ENCODE data around the gene KCNQ1OT1.

DNA sequence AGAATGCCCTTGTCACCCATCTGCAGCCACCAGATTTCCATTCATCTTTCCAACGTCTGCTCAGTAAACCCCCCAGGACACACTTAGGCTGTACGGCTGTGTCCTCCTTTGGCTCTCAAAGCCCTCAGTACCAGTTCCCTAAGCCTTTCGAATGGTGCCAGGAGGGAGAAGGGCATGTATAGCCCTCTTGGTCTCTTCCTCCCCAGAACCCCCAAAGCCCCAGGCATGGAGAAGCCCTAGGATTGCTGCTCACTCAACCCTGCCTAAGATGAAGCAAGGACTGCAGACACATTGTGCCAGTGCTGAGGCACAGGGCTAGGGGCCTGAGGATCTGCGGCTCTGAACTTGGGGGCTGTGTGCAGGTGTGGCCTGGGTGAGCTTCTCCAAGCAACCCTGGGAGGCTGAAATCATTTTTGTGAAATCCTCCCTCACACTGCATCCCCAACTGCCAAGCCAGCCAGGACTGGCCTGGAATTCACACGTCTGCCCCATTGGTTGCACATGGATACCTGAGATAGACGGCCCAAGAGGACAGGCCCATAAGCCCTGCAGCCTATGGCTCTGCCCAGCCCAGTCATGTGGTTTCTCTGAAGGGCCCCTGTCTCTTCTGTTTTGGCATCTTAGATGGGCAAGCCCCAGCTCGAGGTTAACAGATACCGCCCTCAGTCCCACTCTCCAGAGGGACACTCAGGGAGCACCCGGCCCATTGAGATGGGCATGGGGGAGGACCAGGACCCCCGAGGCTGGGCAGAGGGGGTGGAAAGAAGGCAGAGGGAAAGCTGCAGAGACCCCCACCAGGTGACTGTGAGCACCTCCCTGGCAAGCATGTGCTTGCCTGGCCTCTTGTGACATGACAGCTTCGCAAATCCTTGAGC is 34.0 kb downstream of the KCNQ1OT1 start:
- TF ChIP-seq, protein P1, sequence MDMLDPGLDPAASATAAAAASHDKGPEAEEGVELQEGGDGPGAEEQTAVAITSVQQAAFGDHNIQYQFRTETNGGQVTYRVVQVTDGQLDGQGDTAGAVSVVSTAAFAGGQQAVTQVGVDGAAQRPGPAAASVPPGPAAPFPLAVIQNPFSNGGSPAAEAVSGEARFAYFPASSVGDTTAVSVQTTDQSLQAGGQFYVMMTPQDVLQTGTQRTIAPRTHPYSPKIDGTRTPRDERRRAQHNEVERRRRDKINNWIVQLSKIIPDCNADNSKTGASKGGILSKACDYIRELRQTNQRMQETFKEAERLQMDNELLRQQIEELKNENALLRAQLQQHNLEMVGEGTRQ (IDR thresholded peaks at IDR 0.05; ENCODE audit: borderline replicate concordance, low read depth, low read length) = no peak
- TF ChIP-seq, protein P2, sequence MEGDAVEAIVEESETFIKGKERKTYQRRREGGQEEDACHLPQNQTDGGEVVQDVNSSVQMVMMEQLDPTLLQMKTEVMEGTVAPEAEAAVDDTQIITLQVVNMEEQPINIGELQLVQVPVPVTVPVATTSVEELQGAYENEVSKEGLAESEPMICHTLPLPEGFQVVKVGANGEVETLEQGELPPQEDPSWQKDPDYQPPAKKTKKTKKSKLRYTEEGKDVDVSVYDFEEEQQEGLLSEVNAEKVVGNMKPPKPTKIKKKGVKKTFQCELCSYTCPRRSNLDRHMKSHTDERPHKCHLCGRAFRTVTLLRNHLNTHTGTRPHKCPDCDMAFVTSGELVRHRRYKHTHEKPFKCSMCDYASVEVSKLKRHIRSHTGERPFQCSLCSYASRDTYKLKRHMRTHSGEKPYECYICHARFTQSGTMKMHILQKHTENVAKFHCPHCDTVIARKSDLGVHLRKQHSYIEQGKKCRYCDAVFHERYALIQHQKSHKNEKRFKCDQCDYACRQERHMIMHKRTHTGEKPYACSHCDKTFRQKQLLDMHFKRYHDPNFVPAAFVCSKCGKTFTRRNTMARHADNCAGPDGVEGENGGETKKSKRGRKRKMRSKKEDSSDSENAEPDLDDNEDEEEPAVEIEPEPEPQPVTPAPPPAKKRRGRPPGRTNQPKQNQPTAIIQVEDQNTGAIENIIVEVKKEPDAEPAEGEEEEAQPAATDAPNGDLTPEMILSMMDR (IDR thresholded peaks at IDR 0.05) = no peak
- no peak for TF ChIP-seq EP300 (IDR thresholded peaks at IDR 0.05; ENCODE audit: borderline replicate concordance in 1 of 2, low read depth in 1 of 2, low read length in 1 of 2)

Measured in SK-N-SH (cell line).